Gastroesophageal sphincter (tissue), 3 donors: ENCODE measurements around the gene KPNA6.
"Not testable (repeated sequence)": the region's sequence is repeated elsewhere in the genome, so short reads cannot be mapped to it uniquely, and the experiment has no call there.

Experiments
- EP300 ChIP-seq: sonication (generic); formaldehyde crosslinking; IDR thresholded peaks from one replicate; pipeline ENCODE4 v1.6.1; 2017; ENCODE audit warnings: antibody characterized with exemption, mild to moderate bottlenecking
- TF ChIP-seq, protein P1 (sequence below), 4 experiments: fragments of 200-600 bp in 2 of 4; fragments of 450-650 bp in 2 of 4; sonication (generic) in 1 of 4; IDR thresholded peaks; one replicate each; pipeline ENCODE4 v1.5.1; 2017 to 2019; ENCODE audit warnings: antibody characterized with exemption in 4 of 4, mild to moderate bottlenecking in 2 of 4, moderate library complexity in 2 of 4

DNA sequence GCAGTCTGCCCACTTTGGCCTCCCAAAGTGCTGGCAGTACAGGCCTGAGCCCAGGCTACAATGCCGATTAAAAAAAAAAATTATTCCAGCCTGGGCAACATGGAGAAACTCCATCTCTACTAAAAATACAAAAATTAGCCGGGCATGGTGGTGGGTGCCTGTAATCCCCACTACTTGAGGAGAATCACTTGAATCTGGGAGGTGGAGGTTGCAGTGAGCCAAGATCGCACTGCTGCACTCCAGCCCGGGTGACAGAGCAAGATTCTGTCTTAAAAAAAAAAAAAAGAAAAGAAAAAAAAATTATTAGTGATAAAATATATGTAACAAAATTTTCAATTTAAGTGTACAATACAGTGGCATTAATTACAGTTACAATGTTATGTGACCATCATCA is 35.4 kb downstream of the KPNA6 start:
- TF ChIP-seq, protein P1, sequence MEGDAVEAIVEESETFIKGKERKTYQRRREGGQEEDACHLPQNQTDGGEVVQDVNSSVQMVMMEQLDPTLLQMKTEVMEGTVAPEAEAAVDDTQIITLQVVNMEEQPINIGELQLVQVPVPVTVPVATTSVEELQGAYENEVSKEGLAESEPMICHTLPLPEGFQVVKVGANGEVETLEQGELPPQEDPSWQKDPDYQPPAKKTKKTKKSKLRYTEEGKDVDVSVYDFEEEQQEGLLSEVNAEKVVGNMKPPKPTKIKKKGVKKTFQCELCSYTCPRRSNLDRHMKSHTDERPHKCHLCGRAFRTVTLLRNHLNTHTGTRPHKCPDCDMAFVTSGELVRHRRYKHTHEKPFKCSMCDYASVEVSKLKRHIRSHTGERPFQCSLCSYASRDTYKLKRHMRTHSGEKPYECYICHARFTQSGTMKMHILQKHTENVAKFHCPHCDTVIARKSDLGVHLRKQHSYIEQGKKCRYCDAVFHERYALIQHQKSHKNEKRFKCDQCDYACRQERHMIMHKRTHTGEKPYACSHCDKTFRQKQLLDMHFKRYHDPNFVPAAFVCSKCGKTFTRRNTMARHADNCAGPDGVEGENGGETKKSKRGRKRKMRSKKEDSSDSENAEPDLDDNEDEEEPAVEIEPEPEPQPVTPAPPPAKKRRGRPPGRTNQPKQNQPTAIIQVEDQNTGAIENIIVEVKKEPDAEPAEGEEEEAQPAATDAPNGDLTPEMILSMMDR (IDR thresholded peaks at IDR 0.05): not testable (repeated sequence)
- not testable (repeated sequence) for TF ChIP-seq EP300
